ENCODE results near the gene IGSF11.

GRCh38 chr3:119069725-119070124 lies 35.1 kb upstream of the IGSF11 start:
- TF ChIP-seq CTCF (IDR thresholded peaks at IDR 0.05) (no peak), POLR2A (IDR thresholded peaks at IDR 0.05) (no peak)

All from vagina (tissue), 2 donors.